Measurements from ENCODE around the gene EXOC6B. TPM values are rescaled to one million over a fixed set of nuclear protein-coding genes. Genes with fewer than 3 reads are reported as not detected.

The EXOC6B gene
- 10 to 100 TPM; 16.6 to 36.6 TPM for total RNA-seq

DNA sequence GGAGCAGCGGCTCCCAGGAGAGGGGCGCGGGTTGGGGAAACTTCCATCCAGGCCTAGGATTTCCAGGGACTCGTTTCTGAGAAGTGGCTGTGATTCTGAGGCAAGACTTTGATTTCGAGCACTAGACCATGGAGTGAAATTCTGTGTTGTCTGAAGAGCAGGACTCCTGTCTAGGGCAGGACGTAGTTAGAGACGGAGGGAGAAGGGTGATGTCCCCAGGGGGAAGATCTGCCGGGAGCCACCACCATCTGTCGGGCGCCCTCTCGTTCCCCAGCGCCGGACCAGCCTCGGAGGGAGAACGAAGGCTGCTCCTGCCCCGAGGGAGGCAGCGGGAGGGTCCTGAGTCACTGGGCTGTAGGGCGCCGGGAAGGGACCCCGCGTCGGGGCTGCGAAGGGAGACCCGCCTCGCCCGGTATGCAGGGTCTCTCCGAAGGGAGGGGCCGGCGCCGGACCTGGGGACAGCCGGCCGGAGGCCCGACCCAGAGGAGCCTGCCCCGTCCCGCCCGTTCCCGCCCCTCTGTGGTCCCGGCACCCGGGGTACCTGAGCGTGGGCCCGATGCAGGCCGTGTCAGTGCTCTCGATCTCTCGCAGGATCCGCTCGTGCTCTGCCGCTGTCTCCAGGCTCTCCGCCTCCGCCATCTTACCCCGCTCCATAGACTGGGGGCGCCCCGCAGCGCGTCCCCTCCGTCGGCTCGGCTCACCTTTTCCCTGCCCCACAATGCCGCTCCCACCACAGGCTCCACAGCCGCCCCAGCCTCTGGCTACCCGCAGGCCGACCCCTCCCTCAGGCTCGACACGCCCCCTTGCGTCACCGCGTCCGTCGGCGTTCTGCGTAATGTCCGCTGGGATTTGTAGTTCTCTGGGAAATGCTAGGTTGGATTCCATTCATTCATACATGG is at the start of gene EXOC6B:
Gene EXOC6B, minus strand, starts transcription at position 777 of the 899 bp plus-strand sequence.
- Histone ChIP-seq H3K4me1 (replicated peaks) (no peaks in the 10 kb centered on the region), H3K4me3 (peak within 1 kb of the TSS; percentile 80 to 81), H3K9me3 (no peaks in the 10 kb centered on the region), H3K27ac (peak within 1 kb of the TSS; percentile 83 to 88), H3K27me3 (replicated peaks; ENCODE audit: insufficient read depth) (no peaks in the 10 kb centered on the region), H3K36me3 (no peaks in the 10 kb centered on the region)
- intact Hi-C loops (cut with DNase I), result no loop called here
- TF ChIP-seq POLR2AphosphoS5 (IDR thresholded peaks at IDR 0.05) (peak; percentile 94), POLR2A (IDR thresholded peaks at IDR 0.05) (peak; percentile 95)
- TF ChIP-seq, protein P1, sequence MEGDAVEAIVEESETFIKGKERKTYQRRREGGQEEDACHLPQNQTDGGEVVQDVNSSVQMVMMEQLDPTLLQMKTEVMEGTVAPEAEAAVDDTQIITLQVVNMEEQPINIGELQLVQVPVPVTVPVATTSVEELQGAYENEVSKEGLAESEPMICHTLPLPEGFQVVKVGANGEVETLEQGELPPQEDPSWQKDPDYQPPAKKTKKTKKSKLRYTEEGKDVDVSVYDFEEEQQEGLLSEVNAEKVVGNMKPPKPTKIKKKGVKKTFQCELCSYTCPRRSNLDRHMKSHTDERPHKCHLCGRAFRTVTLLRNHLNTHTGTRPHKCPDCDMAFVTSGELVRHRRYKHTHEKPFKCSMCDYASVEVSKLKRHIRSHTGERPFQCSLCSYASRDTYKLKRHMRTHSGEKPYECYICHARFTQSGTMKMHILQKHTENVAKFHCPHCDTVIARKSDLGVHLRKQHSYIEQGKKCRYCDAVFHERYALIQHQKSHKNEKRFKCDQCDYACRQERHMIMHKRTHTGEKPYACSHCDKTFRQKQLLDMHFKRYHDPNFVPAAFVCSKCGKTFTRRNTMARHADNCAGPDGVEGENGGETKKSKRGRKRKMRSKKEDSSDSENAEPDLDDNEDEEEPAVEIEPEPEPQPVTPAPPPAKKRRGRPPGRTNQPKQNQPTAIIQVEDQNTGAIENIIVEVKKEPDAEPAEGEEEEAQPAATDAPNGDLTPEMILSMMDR (IDR thresholded peaks at IDR 0.05), result peak in 2 of 4 experiments; percentile 17 to 40
- WGBS, result under 1% methylated on average over 71 of the region's 71 CpGs
- DNase-seq (ENCODE audit: low spot score), result peak; percentile 90

DNA sequence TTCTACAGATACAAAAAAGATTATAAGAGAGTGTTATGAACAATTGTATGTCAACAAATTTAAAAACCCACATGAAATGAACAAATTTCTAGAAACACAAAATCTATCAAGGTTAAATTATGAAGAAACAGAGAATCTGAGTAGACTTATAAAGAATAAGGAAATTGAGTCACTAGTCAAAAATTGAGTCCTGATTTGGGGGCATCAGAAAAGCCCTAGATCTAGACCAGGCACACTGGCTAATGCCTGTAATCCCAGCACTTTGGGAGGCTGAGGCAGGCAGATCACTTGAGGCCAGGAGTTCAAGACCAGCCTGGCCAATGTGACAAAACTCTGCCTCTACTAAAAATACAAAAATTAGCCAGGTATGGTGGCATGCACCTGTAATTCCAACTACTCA is 46.0 kb upstream of the EXOC6B start:
- no peaks in the 10 kb centered on the region for H3K9me3 ChIP-seq
- H3K27me3 ChIP-seq (replicated peaks; ENCODE audit: insufficient read depth), result no peaks in the 10 kb centered on the region
- H3K4me1 ChIP-seq (replicated peaks), result no peaks in the 10 kb centered on the region
- H3K4me3 ChIP-seq, result no peak overlapping the region
- no peak for DNase-seq (ENCODE audit: low spot score)
- TF ChIP-seq, protein P1 (IDR thresholded peaks at IDR 0.05), result no peak
- no peak for TF ChIP-seq POLR2A (IDR thresholded peaks at IDR 0.05)
- no peak for TF ChIP-seq POLR2AphosphoS5 (IDR thresholded peaks at IDR 0.05)
- no peaks in the 10 kb centered on the region for H3K36me3 ChIP-seq
- H3K27ac ChIP-seq, result no peak overlapping the region
- intact Hi-C loops (cut with DNase I), result no loop called here

DNA sequence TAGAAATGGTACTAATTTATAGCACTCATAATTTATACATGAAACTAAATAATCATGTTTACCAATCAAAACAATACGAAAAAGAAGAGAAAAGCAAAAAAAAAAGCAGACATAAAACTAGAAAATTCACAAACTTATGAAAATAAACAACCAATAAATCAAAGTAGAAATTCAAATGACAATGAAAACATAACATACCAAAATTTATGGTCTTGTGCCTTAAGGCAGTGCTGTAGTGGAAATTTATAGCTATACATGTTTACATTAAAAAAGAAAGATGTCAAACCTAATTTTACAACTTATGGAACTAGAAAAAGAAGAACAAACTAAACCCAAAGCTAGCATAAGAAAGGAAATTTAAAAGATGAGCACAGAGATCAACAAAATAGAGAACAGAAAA is 45.2 kb upstream of the EXOC6B start:
- WGBS, result 18% methylated on average over 1 of the region's 1 CpG
- Histone ChIP-seq H3K27me3 (replicated peaks; ENCODE audit: insufficient read depth) (no peaks in the 10 kb centered on the region), H3K4me1 (replicated peaks) (no peaks in the 10 kb centered on the region), H3K27ac (no peak overlapping the region), H3K4me3 (no peak overlapping the region), H3K9me3 (no peaks in the 10 kb centered on the region), H3K36me3 (no peaks in the 10 kb centered on the region)
- intact Hi-C loops (cut with DNase I), result no loop called here
- TF ChIP-seq POLR2AphosphoS5 (IDR thresholded peaks at IDR 0.05), result no peak
- no peak for TF ChIP-seq POLR2A (IDR thresholded peaks at IDR 0.05)
- TF ChIP-seq, protein P1 (IDR thresholded peaks at IDR 0.05), result no peak
- DNase-seq (ENCODE audit: low spot score), result no peak

DNA sequence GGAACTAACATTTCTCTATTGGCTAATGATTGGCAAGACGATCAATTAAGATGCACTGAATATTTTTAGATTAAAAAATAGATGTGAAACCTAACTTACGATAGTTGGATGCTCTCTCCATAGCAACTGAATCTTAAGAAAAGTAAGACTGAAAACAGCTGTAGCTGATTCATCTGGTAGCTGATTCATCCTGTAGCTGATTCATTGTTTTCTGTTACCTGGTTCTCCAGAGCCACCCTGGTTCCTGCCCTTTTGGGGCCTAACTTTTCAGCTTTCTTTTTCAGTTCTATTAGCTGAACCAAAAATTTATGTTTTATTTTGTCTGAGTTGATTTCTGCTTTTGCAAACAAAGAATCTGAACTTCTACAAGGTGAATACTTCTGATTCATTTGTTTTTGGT is 38.7 kb upstream of the EXOC6B start:
- intact Hi-C loops (cut with DNase I), result no loop called here
- H3K9me3 ChIP-seq, result no peaks in the 10 kb centered on the region
- no peak overlapping the region for H3K4me3 ChIP-seq
- no peaks in the 10 kb centered on the region for H3K36me3 ChIP-seq
- DNase-seq (ENCODE audit: low spot score), result no peak
- TF ChIP-seq, protein P1 (IDR thresholded peaks at IDR 0.05), result no peak
- TF ChIP-seq POLR2A (IDR thresholded peaks at IDR 0.05), result no peak
- TF ChIP-seq POLR2AphosphoS5 (IDR thresholded peaks at IDR 0.05), result no peak
- no peak overlapping the region for H3K27ac ChIP-seq
- H3K4me1 ChIP-seq (replicated peaks), result no peaks in the 10 kb centered on the region
- 54% methylated on average over 2 of the region's 2 CpGs for WGBS
- no peaks in the 10 kb centered on the region for H3K27me3 ChIP-seq (replicated peaks; ENCODE audit: insufficient read depth)

DNA sequence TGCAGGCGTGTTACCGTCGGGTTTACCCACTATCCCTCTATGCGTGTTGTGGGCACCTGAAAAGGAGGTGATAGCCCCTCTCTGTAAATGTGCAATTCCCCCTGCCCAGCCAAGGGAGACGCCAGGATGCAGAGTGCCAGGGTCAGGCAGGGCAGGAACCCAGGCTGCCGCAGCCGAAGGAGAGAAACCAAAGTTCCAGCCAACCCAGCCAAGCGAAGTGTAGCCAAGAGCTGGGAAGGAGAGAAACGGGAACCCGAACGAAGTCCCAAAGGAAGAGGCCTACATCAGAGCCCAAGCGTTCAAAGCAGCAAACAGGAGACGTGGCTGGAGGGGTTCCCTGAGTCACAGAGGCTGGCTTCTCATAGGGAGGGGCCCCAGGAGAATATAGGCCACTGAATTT is 37.2 kb upstream of the EXOC6B start:
- Histone ChIP-seq H3K27me3 (replicated peaks; ENCODE audit: insufficient read depth) (peaks cover 2% of the 10 kb centered on the region), H3K4me3 (no peak overlapping the region), H3K9me3 (no peaks in the 10 kb centered on the region), H3K27ac (no peak overlapping the region), H3K4me1 (replicated peaks) (no peaks in the 10 kb centered on the region), H3K36me3 (no peaks in the 10 kb centered on the region)
- intact Hi-C loops (cut with DNase I), result loop anchor here (2.0 kb wide), 1 partner anchor 92 kb away; no protein-coding TSS in a partner anchor
- no peak for DNase-seq (ENCODE audit: low spot score)
- WGBS, result 41% methylated on average over 13 of the region's 13 CpGs
- TF ChIP-seq POLR2A (IDR thresholded peaks at IDR 0.05) (no peak), POLR2AphosphoS5 (IDR thresholded peaks at IDR 0.05) (no peak)
- TF ChIP-seq, protein P1 (IDR thresholded peaks at IDR 0.05), result no peak

All from prostate gland (tissue), 2 donors.